GM21737 (cell line): ENCODE measurements around the gene CHD1.
"Not testable (repeated sequence)": the region's sequence is repeated elsewhere in the genome, so short reads cannot be mapped to it uniquely, and the experiment has no call there.

Source experiments
- ATAC-seq: cut with Tn5 transposase; IDR thresholded peaks from one replicate; pipeline ENCODE4 v1.9.1; 2021; ENCODE audit warnings: mild to moderate bottlenecking, moderate library complexity; ENCODE audit not compliant: unreplicated experiment

CHD1 gene

DNA sequence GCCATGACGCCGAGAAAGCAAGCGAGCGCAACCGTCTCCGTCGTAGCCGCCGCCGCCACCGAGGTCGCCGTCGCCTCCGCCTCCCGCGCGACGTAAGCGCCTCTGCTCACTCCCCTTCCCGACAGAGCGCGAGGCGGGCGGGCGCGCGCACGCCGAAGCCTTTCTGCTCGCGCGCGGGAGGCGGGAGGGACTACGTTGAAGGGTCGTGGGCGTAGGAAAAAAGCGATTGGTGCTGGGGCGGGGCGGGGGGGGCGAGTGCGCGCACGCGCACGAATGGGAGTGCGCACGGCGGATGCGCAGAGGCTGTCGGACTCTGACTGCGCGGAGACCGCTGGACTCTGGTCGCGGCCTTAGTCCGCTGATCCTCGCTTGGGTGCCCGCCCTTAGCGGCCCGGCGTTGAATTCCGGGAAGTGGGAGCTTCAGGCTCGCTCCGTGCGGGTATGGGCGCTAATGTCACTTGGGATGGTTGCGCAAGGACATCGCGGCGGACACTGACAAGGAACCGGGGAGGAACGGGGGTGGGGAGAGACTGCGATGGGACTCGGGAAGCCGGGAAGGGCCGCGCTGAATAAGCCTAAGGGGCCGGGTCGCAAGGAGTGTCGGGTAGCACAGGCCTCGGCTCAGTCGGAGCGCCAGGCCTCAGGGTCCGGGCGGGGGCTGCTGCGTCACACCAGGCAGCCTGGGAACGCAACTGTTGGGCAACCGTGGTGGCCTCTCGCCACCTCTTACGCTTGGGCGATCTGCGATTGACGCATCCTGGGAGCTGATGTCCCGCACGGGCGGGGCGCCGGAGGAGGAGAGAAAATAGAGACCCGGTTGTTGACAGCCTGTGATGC, at the start of gene CHD1:
TSS of gene CHD1 (minus strand) at position 135 of the 837 bp plus-strand sequence. CDS start 2,621 bp downstream, outside the sequence.
- ATAC-seq = peak; percentile 65

DNA sequence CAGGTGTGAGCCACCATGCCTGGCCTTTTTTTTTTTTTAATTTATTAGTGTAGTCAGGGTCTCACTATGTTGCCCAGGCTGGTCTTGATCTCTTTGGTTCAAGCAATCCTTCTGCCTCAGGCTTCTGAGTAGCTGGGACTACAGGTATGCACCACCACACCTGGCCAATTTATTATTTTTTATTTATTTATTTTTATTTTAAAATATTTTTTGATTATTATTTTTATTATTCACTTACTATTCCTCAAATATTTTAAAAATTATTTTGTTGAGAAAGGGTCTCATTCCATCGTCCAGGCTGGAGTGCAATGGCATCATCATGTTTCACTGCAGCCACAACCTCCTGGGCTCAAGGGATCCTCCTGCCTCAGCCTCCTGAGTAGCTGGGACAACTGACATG, 49.7 kb upstream of the CHD1 start:
- no peak for ATAC-seq

- no peak for ATAC-seq
Observed at GRCh38 chr5:98977723-98978122, 48.9 kb upstream of the CHD1 start.

- peak; percentile 86 for ATAC-seq
Observed at GRCh38 chr5:98975682-98976407, 47.0 kb upstream of the CHD1 start.

DNA sequence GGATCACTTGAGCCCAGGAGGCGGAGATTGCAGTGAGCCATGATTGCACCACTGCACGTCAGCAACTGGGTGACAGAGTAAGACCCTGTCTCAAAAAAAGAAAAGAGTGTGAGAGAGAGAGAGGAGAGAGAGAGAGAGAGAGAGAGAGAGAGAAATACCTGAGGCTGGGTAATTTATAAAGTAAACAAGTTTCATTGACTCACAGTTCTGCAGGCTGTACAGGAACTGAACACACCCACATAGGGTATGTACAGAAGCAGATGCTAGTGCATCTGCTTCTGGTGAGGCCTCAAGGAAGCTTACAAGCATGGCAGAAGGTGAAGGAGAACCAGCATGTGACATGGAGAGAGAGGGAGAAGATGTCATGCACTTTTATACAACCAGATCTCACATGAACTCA, 46.4 kb upstream of the CHD1 start:
- no peak for ATAC-seq

- ATAC-seq = no peak
Observed at GRCh38 chr5:98969400-98969799, 40.6 kb upstream of the CHD1 start.

DNA sequence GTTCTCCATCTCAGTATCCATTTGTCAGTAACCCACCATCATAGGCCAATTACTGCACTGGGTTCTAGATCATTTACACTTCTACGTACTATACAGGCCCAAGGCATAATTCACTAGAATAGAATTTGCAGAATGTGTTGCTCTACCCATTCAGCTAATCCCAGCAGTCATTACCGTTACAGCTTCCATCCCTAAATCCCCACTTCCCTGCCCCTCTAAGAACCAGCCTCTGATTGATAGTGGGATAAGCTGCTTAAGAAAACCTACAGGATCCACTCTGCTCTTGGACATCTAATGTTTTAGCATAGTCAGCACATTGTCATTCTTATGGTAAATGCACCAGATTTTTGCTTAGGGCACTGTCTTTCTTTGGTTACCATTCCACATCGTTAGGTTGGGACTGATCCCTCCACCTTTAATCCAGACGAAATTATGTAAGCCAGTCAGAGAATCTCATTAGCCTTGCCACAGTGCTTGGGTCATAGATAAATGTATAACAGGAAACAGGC, 39.3 kb upstream of the CHD1 start:
- ATAC-seq = no peak

DNA sequence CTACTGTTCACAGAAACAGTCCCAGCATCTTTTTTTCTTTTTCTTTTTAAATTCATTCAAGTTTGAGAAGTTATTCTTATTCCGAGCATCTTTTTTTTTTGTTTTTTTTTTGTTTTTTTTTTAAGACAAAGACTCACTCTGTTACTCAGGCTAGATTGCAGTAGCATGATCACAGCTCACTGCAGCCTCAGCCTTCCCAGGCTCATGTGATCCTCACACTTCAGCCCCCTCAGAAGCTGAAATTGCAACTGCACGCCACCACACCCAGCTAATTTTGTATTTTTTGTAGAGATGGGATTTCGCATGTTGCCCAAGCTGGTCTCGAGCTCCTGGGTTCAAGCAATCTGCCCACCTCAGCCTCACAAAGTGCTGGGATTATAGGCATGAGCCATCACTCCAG, 36.4 kb upstream of the CHD1 start:
- ATAC-seq = no peak

DNA sequence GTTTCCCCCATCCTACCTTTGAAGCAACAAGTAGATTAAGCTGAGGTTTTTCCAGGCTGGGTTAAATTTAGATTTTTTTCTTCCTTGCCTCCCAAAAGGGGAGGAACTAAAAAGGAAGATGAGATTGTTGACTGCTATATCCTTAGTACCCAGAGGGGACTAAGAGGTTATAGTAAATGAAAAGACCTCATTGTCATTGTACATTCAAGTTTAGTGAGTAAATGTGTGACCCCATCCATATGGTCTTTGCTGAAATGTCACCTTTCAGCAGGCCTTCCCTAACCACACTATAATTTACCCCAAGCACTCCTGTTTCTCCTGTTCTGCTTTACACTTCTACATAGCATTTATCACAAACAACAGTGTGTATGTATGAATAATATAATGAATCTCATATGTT, 35.8 kb upstream of the CHD1 start:
- no peak for ATAC-seq

GRCh38 chr5:98963019-98963418, 34.2 kb upstream of the CHD1 start:
- ATAC-seq = no peak

DNA sequence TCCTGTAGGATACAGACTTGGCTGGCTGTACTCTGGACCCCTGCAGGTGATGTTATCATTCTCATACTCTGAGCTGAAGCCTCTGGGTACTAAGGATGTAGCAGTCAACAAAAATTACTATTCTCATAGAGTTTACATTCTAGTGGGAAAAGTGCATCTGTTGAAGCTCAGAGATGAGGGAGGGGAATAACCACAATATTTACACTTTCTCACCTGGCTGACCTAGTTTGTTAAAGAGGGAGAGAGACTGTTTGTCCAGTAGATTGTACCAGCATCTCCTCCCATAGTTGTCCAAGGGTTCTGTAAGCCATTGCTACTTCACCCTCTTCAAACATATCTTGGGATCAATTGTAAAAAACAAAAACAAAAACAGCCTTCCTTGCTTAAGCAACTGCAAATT, 33.8 kb upstream of the CHD1 start:
- no peak for ATAC-seq

DNA sequence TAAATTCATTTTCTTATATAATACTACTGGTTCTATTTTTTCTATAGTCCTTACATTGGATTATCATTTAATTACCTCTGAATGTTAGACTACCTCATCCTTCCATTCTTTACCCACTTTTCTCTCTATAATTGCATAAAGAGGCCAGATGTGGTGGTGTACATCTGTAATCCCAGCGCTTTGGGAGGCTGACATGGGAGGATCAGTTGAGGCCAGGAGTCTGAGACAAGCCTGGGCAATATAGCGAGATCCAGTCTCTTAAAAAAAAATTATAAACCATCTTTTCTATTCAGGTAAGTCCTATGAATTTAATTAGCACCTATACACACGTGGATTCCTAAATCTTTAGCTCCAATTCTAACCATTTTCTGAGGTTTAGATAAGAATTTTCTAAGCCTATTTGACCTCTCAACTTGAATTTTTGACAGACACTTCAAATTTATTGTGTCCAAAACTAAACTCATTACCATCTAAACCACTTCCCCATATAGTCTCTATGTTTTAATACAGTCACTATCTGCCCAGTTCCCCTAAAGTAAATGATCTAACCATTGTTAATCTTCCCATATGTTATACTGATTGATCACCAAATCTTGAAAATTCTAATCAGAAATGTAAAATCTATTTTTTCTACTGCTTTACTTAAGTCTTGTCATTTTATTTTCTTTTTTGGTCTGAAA, 33.0 kb upstream of the CHD1 start:
- no peak for ATAC-seq

- ATAC-seq = no peak
Observed at GRCh38 chr5:98957307-98957706, 28.5 kb upstream of the CHD1 start.

DNA sequence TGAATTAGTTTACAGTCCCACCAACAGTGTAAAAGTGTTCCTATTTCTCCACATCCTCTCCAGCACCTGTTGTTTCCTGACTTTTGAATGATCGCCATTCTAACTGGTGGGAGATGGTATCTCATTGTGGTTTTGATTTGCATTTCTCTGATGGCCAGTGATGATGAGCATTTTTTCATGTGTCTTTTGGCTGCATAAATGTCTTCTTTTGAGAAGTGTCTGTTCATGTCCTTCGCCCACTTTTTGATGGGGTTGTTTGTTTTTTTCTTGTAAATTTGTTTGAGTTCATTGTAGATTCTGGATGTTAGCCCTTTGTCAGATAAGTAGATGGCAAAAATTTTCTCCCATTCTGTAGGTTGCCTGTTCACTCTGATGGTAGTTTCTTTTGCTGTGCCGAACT, 27.1 kb upstream of the CHD1 start:
- ATAC-seq = not testable (repeated sequence)

DNA sequence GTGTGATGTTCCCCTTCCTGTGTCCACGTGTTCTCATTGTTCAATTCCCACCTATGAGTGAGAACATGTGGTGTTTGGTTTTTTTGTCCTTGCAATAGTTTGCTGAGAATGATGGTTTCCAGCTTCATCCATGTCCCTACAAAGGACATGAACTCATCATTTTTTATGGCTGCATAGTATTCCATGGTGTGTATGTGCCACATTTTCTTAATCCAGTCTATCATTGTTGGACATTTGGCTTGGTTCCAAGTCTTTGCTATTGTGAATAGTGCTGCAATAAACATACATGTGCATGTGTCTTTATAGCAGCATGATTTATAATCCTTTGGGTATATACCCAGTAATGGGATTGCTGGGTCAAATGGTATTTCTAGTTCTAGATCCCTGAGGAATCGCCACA, 26.7 kb upstream of the CHD1 start:
- not testable (repeated sequence) for ATAC-seq

GRCh38 chr5:98954392-98955028, 25.7 kb upstream of the CHD1 start:
- no peak for ATAC-seq

DNA sequence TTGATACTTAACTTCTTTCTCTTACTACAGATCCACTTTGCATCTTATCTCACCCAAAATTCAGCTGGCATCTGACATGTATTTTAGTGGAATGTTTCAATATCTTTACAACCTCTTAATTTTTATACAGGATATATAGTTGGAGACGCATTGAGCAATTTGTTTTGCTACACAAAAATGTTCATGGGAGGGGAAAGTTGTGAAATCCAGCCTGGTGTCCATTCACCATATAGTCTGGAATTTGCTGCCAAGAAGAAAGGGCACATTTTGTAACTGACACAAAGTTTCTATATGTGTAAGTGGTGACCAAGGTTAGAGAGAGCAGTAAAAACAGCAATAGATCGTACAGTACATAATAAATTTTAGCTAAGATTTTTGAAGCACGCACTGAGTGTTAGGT, 14.0 kb upstream of the CHD1 start:
- ATAC-seq = no peak

GRCh38 chr5:98941131-98941883, 12.5 kb upstream of the CHD1 start:
- ATAC-seq = no peak

DNA sequence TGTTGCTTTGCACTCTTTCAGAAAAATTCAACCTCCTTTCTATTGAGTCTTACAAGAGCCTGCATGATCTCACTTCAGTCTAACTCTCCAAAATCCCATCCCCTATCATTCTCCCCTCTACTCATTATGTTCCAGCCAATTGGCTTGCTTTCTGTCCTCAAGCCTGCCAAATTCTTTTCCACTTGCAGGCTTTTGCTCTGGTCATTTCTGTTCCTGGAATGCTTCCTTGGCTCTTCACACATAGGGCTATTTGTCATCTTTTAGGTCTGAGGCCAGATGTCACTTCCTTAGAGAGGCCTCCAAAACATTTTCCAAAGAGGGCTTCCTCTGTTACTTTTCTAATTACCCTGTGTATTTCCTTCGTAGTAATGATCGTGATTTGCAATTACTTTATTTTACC, 11.8 kb upstream of the CHD1 start:
- no peak for ATAC-seq

- no peak for ATAC-seq
Observed at GRCh38 chr5:98938464-98938863, 9.7 kb upstream of the CHD1 start.
